Superior temporal gyrus (tissue), 1 donor: Measurements from ENCODE around the gene ZNF678.
A peak's percentile ranks its signal among the peaks of the same experiment; 100 is the strongest.

Source experiments
- DNase-seq: peaks from one replicate; pipeline ENCODE4 v3.0.0-alpha.2; 2016; ENCODE audit errors: extremely low spot score

ZNF678 gene

GRCh38 chr1:227563324-227564201 lies at the start of gene ZNF678:
Gene ZNF678, plus strand, starts transcription at chr1:227563556. Its CDS starts 87,436 bp downstream, at chr1:227650992.
- peak; percentile 98 for DNase-seq

- DNase-seq = no peak
Measured at GRCh38 chr1:227518876-227519275, 44.5 kb upstream of the ZNF678 start.

GRCh38 chr1:227521782-227522181 lies 41.6 kb upstream of the ZNF678 start:
- no peak for DNase-seq

- DNase-seq = no peak
Measured at GRCh38 chr1:227526524-227526923, 36.8 kb upstream of the ZNF678 start.

- DNase-seq = no peak
Measured at GRCh38 chr1:227532019-227532619, 31.2 kb upstream of the ZNF678 start.

- no peak for DNase-seq
Measured at GRCh38 chr1:227540170-227541098, 22.9 kb upstream of the ZNF678 start.

- DNase-seq = no peak
Measured at GRCh38 chr1:227541129-227541528, 22.2 kb upstream of the ZNF678 start.

- DNase-seq = no peak
Measured at GRCh38 chr1:227541796-227542152, 21.6 kb upstream of the ZNF678 start.

GRCh38 chr1:227542153-227543120 lies 20.9 kb upstream of the ZNF678 start:
- peak; percentile 79 for DNase-seq

GRCh38 chr1:227543283-227544066 lies 19.9 kb upstream of the ZNF678 start:
- no peak for DNase-seq

- no peak for DNase-seq
Measured at GRCh38 chr1:227544067-227545050, 19.0 kb upstream of the ZNF678 start.

GRCh38 chr1:227545361-227545760 lies 18.0 kb upstream of the ZNF678 start:
- DNase-seq = no peak

- no peak for DNase-seq
Measured at GRCh38 chr1:227546059-227546458, 17.3 kb upstream of the ZNF678 start.

- DNase-seq = no peak
Measured at GRCh38 chr1:227546598-227547309, 16.6 kb upstream of the ZNF678 start.

GRCh38 chr1:227547310-227548118 lies 15.8 kb upstream of the ZNF678 start:
- DNase-seq = no peak

- DNase-seq = no peak
Measured at GRCh38 chr1:227548119-227548397, 15.3 kb upstream of the ZNF678 start.

GRCh38 chr1:227548448-227548847 lies 14.9 kb upstream of the ZNF678 start:
- DNase-seq = no peak

GRCh38 chr1:227549892-227550291 lies 13.5 kb upstream of the ZNF678 start:
- no peak for DNase-seq
